Neural cell (in vitro differentiated cells): ENCODE data around the gene MEIS1. TPM values are rescaled to one million over a fixed set of nuclear protein-coding genes. Genes with fewer than 3 reads are reported as not detected.

Experiments
- H2AFZ ChIP-seq: fragments of 200-600, 300-800 bp; sonication (generic), shearing (Covaris generic); 2 replicates; pipeline ENCODE4 v1.6.0; 2014; ENCODE audit warnings: low read depth, mild to moderate bottlenecking, antibody characterized with exemption, low read length, moderate library complexity
- H3F3A ChIP-seq: fragments of 200-600 bp; shearing (Covaris generic); 2 replicates; pipeline ENCODE4 v1.6.1; 2016; ENCODE audit warnings: mild to moderate bottlenecking, moderate library complexity, mixed read lengths, antibody characterized with exemption, low read length; ENCODE audit not compliant: insufficient read depth, poor library complexity, severe bottlenecking
- H3K27ac ChIP-seq: fragments of 200-600, 300-800 bp; sonication (generic), shearing (Covaris generic); 2 replicates; pipeline ENCODE4 v1.5.1; 2014; ENCODE audit warnings: mild to moderate bottlenecking, low read length, moderate library complexity
- H3K27me3 ChIP-seq: fragments of 300-800, 200-600 bp; sonication (generic), shearing (Covaris generic); 2 replicates; pipeline ENCODE4 v1.6.0; 2014; ENCODE audit warnings: mild to moderate bottlenecking, low read depth, low read length, moderate library complexity; ENCODE audit not compliant: insufficient read depth
- H3K36me3 ChIP-seq: fragments of 300-800, 200-600 bp; sonication (generic), shearing (Covaris generic); 2 replicates; pipeline ENCODE4 v1.5.1; 2014; ENCODE audit warnings: mild to moderate bottlenecking, antibody characterized with exemption, low read length, moderate library complexity; ENCODE audit not compliant: insufficient read depth
- H3K4me2 ChIP-seq: fragments of 300-800, 200-600 bp; sonication (generic), shearing (Covaris generic); 2 replicates; pipeline ENCODE4 v1.6.0; 2014; ENCODE audit warnings: mild to moderate bottlenecking, low read length
- H3K4me3 ChIP-seq: fragments of 300-800, 200-600 bp; sonication (generic), shearing (Covaris generic); 2 replicates; pipeline ENCODE4 v1.5.1; 2014; ENCODE audit warnings: mild to moderate bottlenecking, low read length, moderate library complexity
- H3K79me2 ChIP-seq: fragments of 200-600 bp; shearing (Covaris generic); replicated peaks from 2 replicates; pipeline ENCODE4 v1.6.0; 2014; ENCODE audit warnings: mild to moderate bottlenecking, low read length, moderate library complexity; ENCODE audit not compliant: insufficient read depth
- H3K9ac ChIP-seq: fragments of 300-800, 200-600 bp; sonication (generic), shearing (Covaris generic); 2 replicates; pipeline ENCODE4 v1.6.1; 2016; ENCODE audit warnings: mild to moderate bottlenecking, low read length, mixed read lengths
- H3K9me2 ChIP-seq: fragments of 200-600 bp; shearing (Covaris generic); 2 replicates; pipeline ENCODE4 v1.6.1; 2016; ENCODE audit warnings: mild to moderate bottlenecking, low read length, mixed read lengths; ENCODE audit not compliant: insufficient read depth
- H3K9me3 ChIP-seq: fragments of 200-600, 300-800 bp; sonication (generic), shearing (Covaris generic); 2 replicates; pipeline ENCODE4 v1.6.1; 2016; ENCODE audit warnings: mild to moderate bottlenecking, mixed run types, low read length, moderate library complexity, mixed read lengths
- H4K20me1 ChIP-seq: fragments of 200-600 bp; shearing (Covaris generic); 2 replicates; pipeline ENCODE4 v1.6.1; 2016; ENCODE audit warnings: mild to moderate bottlenecking, mixed run types; ENCODE audit not compliant: insufficient read depth
- CTCF ChIP-seq: fragments of 450-650 bp; IDR thresholded peaks from 2 replicates; pipeline ENCODE4 v1.5.1; 2014; ENCODE audit warnings: antibody characterized with exemption, mild to moderate bottlenecking, moderate library complexity; ENCODE audit not compliant: poor library complexity, severe bottlenecking
- EP300 ChIP-seq: fragments of 450-650 bp; conservative IDR thresholded peaks from 2 replicates; pipeline ENCODE4 v1.6.1; 2014; ENCODE audit warnings: antibody characterized with exemption, mild to moderate bottlenecking, moderate library complexity; ENCODE audit not compliant: poor library complexity, severe bottlenecking
- EZH2 ChIP-seq: fragments of 200-600, 300-800 bp; shearing (Covaris generic), sonication (generic); IDR thresholded peaks from 2 replicates; pipeline ENCODE4 v1.6.1; 2014; ENCODE audit warnings: antibody characterized with exemption, low read length, borderline replicate concordance, mild to moderate bottlenecking; ENCODE audit not compliant: insufficient read depth, poor library complexity, severe bottlenecking
- MXI1 ChIP-seq: fragments of 450-650 bp; conservative IDR thresholded peaks from 2 replicates; pipeline ENCODE4 v1.6.1; 2014; ENCODE audit warnings: antibody characterized with exemption, mild to moderate bottlenecking; ENCODE audit not compliant: poor library complexity, severe bottlenecking
- POLR2AphosphoS5 ChIP-seq: IDR thresholded peaks from 2 replicates; pipeline ENCODE4 v1.6.1; 2012
- RAD21 ChIP-seq: fragments of 450-650 bp; conservative IDR thresholded peaks from 2 replicates; pipeline ENCODE4 v1.6.1; 2014; ENCODE audit warnings: antibody characterized with exemption, mild to moderate bottlenecking, moderate library complexity
- REST ChIP-seq: IDR thresholded peaks from 2 replicates; pipeline ENCODE4 v1.6.1; 2012; ENCODE audit warnings: borderline replicate concordance
- SMC3 ChIP-seq: fragments of 450-650 bp; conservative IDR thresholded peaks from 2 replicates; pipeline ENCODE4 v1.6.1; 2014; ENCODE audit warnings: antibody characterized with exemption, mild to moderate bottlenecking, moderate library complexity; ENCODE audit not compliant: poor library complexity
- TAF1 ChIP-seq: IDR thresholded peaks from 2 replicates; pipeline ENCODE4 v1.6.1; 2012; ENCODE audit warnings: low read depth
- polyA plus RNA-seq: library from polyadenylated mRNA; depleted of rRNA; stranded (reverse); fragments of >200 nt; gene quantifications from 2 replicates; pipeline ENCODE4 v1.2.3, GENCODE V29; 2014

Gene MEIS1
- polyA plus RNA-seq, 1 donor from 2014 or later = 46.5 TPM

GRCh38 chr2:66582987-66583880 is 148.3 kb downstream of the MEIS1 start:
- H3K36me3 ChIP-seq = no peaks in the 10 kb centered on the region
- no peaks in the 10 kb centered on the region for H3F3A ChIP-seq
- H3K4me3 ChIP-seq = no peak overlapping the region
- H3K27me3 ChIP-seq = peaks cover 61% of the 10 kb centered on the region
- no peak overlapping the region for H2AFZ ChIP-seq
- TF ChIP-seq CTCF (no peak), TAF1 (no peak), SMC3 (no peak), EZH2 (no peak), RAD21 (no peak), POLR2AphosphoS5 (no peak), EP300 (no peak), MXI1 (no peak), REST (no peak)
- H3K4me2 ChIP-seq = no peak overlapping the region
- no peaks in the 10 kb centered on the region for H4K20me1 ChIP-seq
- H3K9ac ChIP-seq = no peak overlapping the region
- no peak overlapping the region for H3K27ac ChIP-seq
- no peaks in the 10 kb centered on the region for H3K9me3 ChIP-seq
- no peaks in the 10 kb centered on the region for H3K9me2 ChIP-seq
- no peaks in the 10 kb centered on the region for H3K79me2 ChIP-seq

GRCh38 chr2:66583881-66584280 is 149.0 kb downstream of the MEIS1 start:
- Histone ChIP-seq H3K36me3 (no peaks in the 10 kb centered on the region), H3K27ac (no peak overlapping the region), H3K9me2 (no peaks in the 10 kb centered on the region), H3K79me2 (no peaks in the 10 kb centered on the region), H3K9me3 (no peaks in the 10 kb centered on the region), H3F3A (no peaks in the 10 kb centered on the region), H3K4me3 (no peak overlapping the region), H3K4me2 (no peak overlapping the region), H2AFZ (no peak overlapping the region), H3K9ac (no peak overlapping the region), H4K20me1 (no peaks in the 10 kb centered on the region), H3K27me3 (peaks cover 54% of the 10 kb centered on the region)
- TF ChIP-seq SMC3 = no peak
- no peak for TF ChIP-seq POLR2AphosphoS5
- no peak for TF ChIP-seq EZH2
- no peak for TF ChIP-seq RAD21
- no peak for TF ChIP-seq MXI1
- no peak for TF ChIP-seq TAF1
- TF ChIP-seq REST = no peak
- TF ChIP-seq EP300 = no peak
- no peak for TF ChIP-seq CTCF
